ENCODE data around the gene MRC2. TPM values are rescaled to one million over a fixed set of nuclear protein-coding genes. Genes with fewer than 3 reads are reported as not detected.
A peak's percentile ranks its signal among the peaks of the same experiment; 100 is the strongest.

Gene MRC2
- total RNA-seq, 1 donor from 2014 or later, result 127 TPM

DNA sequence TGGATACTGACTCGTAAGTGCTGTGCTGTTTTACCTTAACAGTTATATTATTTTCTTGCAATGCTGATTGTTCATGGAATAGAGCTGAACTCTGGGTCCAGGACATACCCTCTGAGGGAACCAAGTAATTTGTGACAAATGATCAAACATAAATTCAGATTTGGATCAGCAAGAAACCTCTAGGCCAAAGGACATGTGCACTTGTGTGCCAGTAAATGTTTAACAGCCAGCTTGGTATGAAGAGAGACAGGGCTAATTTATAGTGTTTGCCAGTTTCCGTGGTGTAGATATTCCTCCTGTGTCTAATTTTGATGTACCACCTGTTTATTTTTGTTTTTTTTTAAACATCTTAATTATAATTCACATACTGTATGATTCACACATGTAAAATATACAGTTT lies 30.8 kb upstream of the MRC2 start:
- H3K9me3 ChIP-seq, result no peaks in the 10 kb centered on the region
- ATAC-seq (no peak), DNase-seq (no peak)
- TF ChIP-seq, protein P1, sequence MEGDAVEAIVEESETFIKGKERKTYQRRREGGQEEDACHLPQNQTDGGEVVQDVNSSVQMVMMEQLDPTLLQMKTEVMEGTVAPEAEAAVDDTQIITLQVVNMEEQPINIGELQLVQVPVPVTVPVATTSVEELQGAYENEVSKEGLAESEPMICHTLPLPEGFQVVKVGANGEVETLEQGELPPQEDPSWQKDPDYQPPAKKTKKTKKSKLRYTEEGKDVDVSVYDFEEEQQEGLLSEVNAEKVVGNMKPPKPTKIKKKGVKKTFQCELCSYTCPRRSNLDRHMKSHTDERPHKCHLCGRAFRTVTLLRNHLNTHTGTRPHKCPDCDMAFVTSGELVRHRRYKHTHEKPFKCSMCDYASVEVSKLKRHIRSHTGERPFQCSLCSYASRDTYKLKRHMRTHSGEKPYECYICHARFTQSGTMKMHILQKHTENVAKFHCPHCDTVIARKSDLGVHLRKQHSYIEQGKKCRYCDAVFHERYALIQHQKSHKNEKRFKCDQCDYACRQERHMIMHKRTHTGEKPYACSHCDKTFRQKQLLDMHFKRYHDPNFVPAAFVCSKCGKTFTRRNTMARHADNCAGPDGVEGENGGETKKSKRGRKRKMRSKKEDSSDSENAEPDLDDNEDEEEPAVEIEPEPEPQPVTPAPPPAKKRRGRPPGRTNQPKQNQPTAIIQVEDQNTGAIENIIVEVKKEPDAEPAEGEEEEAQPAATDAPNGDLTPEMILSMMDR (IDR thresholded peaks at IDR 0.05), result no peak
- H3K4me3 ChIP-seq, result no peak overlapping the region
- peaks cover 57% of the 10 kb centered on the region for H3K36me3 ChIP-seq
- no peak overlapping the region for H3K27ac ChIP-seq
- intact Hi-C loops (cut with DNase I), result no loop called here
- H3K4me1 ChIP-seq, result peaks cover 8% of the 10 kb centered on the region
- H3K27me3 ChIP-seq, result no peaks in the 10 kb centered on the region

DNA sequence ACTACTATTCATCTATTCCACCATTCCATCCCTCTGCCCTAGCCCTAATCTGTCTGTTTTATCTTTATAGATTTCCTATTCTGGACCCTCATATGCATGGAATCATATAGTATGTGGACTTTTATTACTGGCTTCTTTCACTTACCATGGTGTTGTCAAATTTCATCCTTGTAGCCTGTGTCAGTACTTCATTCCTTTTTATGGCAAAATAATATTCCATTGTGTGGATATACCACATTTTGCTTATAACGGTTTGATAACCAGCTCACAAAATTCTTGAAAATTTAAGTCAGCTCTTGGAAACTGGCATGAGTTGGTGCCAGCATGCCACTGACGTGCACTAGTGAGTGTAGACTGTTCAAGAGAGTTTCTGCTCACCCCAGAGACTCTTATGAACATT lies 30.3 kb upstream of the MRC2 start:
- DNase-seq, result no peak
- no peaks in the 10 kb centered on the region for H3K9me3 ChIP-seq
- peaks cover 8% of the 10 kb centered on the region for H3K4me1 ChIP-seq
- H3K36me3 ChIP-seq, result peaks cover 62% of the 10 kb centered on the region
- H3K27ac ChIP-seq, result peak overlapping the region; percentile 61
- no peaks in the 10 kb centered on the region for H3K27me3 ChIP-seq
- no peak overlapping the region for H3K4me3 ChIP-seq
- intact Hi-C loops (cut with DNase I), result no loop called here
- ATAC-seq, result no peak
- TF ChIP-seq, protein P1 (IDR thresholded peaks at IDR 0.05), result no peak

DNA sequence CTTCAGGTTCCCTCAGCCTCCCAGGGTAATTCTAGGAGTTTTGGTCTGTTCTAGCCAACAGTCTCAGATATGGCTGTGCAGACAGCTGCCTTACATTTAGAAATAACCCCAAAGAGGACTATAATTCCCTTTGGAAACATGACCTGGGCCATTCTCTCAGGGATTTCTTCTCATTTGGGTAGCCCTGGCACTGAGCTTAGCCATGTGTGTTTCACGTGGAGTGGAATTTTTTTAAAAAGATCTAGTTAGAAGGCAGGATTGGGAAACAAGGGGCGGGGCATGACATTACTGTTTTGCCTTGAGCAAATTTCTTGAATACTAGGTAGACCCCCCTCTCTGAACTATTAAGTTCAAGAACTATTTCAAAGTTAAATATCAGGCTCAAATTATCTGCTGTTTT lies 29.6 kb upstream of the MRC2 start:
- intact Hi-C loops (cut with DNase I), result no loop called here
- Histone ChIP-seq H3K27me3 (no peaks in the 10 kb centered on the region), H3K9me3 (no peaks in the 10 kb centered on the region), H3K36me3 (peaks cover 69% of the 10 kb centered on the region), H3K4me1 (peaks cover 8% of the 10 kb centered on the region), H3K27ac (peak overlapping the region; percentile 61), H3K4me3 (no peak overlapping the region)
- DNase-seq (no peak), ATAC-seq (peak; percentile 24)
- TF ChIP-seq, protein P1 (IDR thresholded peaks at IDR 0.05), result no peak

DNA sequence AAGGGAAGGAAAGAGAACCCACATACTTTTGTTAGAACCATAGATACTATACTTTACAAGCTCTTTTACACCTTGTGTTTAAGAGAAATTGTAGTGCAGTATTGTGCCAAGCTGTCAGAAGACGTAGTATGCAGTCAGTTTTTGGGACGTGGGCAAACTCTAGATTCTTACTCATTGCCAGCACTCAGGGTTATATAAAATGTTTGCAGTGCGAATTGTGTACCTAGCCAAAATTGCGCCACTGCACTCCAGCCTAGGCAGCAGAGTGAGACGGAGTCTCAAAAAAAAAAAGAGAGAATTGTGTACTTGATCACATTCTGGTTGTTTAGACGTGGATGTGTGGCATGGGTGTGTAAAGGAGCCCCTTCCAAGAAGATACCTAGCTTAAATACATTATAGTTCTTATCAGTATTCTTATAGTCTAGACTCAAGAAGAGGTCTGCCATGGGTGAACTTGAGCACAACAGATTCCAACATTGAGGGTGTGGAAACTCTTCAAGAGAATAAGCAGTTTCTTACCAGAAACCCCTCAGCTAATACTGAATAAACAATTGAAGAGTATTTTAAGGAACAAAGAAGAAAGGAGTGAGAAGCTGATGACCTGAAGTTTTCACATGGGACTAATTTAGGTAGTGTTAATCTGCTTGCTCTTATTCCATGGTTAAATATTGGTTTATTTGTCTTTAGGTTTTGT lies 27.4 kb upstream of the MRC2 start:
- H3K36me3 ChIP-seq, result peaks cover 87% of the 10 kb centered on the region
- ATAC-seq (peak; percentile 76), DNase-seq (no peak)
- H3K4me3 ChIP-seq, result no peak overlapping the region
- H3K4me1 ChIP-seq, result peaks cover 8% of the 10 kb centered on the region
- H3K9me3 ChIP-seq, result no peaks in the 10 kb centered on the region
- TF ChIP-seq, protein P1 (IDR thresholded peaks at IDR 0.05), result no peak
- H3K27ac ChIP-seq, result peak overlapping the region; percentile 76
- no peaks in the 10 kb centered on the region for H3K27me3 ChIP-seq
- intact Hi-C loops (cut with DNase I), result no loop called here

DNA sequence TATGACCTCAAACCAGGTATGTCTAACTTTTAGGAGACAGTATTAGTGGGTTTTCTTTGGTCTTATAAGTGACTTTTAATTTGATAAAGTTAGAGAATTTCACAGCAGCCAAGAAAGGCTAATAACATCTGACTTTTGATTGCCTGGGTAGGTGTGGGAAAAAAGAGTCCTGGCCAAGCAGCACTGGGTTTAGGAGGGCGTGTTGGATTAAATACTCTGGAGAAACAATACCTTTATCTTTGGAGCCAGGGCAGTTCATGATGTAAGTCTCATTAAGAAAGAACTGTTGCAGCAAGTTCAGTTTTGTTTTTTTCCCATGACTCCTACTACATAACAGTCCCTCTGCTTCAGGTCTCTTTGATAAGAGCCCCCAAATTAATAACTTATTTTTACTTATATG lies 26.7 kb upstream of the MRC2 start:
- peaks cover 8% of the 10 kb centered on the region for H3K4me1 ChIP-seq
- TF ChIP-seq, protein P1 (IDR thresholded peaks at IDR 0.05), result no peak
- DNase-seq (no peak), ATAC-seq (peak; percentile 44)
- peak overlapping the region; percentile 76 for H3K27ac ChIP-seq
- no peaks in the 10 kb centered on the region for H3K9me3 ChIP-seq
- intact Hi-C loops (cut with DNase I), result no loop called here
- H3K36me3 ChIP-seq, result peaks cover 88% of the 10 kb centered on the region
- no peak overlapping the region for H3K4me3 ChIP-seq
- no peaks in the 10 kb centered on the region for H3K27me3 ChIP-seq

Measured in upper lobe of right lung (tissue), 1 donor.